OCI-LY7 (cell line): ENCODE results near the gene CRIP2. TPM values are rescaled to one million over a fixed set of nuclear protein-coding genes. Genes with fewer than 3 reads are reported as not detected.

ENCODE experiments used
- BruUV-seq: library from RNA; stranded (reverse); fragments of 400-500 nt; replicated peaks from 2 replicates; lab custom pipeline; 2021; lab: Mats Ljungman, UMichigan
- CTCF ChIA-PET: fragments of 300-600 bp; sonication (Branson Sonifier 250); formaldehyde crosslinking; loops from one replicate; lab custom pipeline; 2022; ENCODE audit warnings: antibody characterized with exemption; ENCODE audit not compliant: unreplicated experiment; lab: Charles Lee
- POLR2A ChIA-PET: fragments of 300-600 bp; sonication (Branson Sonifier 250); formaldehyde crosslinking; loops from one replicate; lab custom pipeline; 2022; ENCODE audit warnings: antibody characterized with exemption; lab: Charles Lee
- DNase-seq: peaks from one replicate; pipeline ENCODE4 v3.0.0-alpha.2; 2015; ENCODE audit warnings: low spot score
- H2AFZ ChIP-seq: fragments of 200-600 bp; sonication (generic), shearing (Covaris generic); 2 replicates; pipeline ENCODE4 v1.6.1; 2014; ENCODE audit warnings: mild to moderate bottlenecking, antibody characterized with exemption, low read length, moderate library complexity
- H3K27ac ChIP-seq: fragments of 200-600 bp; sonication (generic); 2 replicates; pipeline ENCODE4 v1.5.1; 2014; ENCODE audit warnings: mixed run types, low read depth, mild to moderate bottlenecking, moderate library complexity, low read length, inconsistent platforms; ENCODE audit not compliant: poor library complexity, severe bottlenecking
- H3K36me3 ChIP-seq: fragments of 200-600 bp; sonication (generic); 2 replicates; pipeline ENCODE4 v1.6.1; 2014; ENCODE audit warnings: mild to moderate bottlenecking, antibody characterized with exemption, low read length, moderate library complexity, mixed read lengths; ENCODE audit not compliant: insufficient read depth
- H3K4me1 ChIP-seq: fragments of 200-600 bp; sonication (generic); 2 replicates; pipeline ENCODE4 v1.5.1; 2014; ENCODE audit warnings: mild to moderate bottlenecking, low read length; ENCODE audit not compliant: insufficient read depth, poor library complexity, severe bottlenecking
- H3K4me2 ChIP-seq: fragments of 200-600 bp; sonication (generic); 2 replicates; pipeline ENCODE4 v1.6.1; 2014; ENCODE audit warnings: mild to moderate bottlenecking, low read length
- H3K4me3 ChIP-seq: fragments of 200-600 bp; sonication (generic); 2 replicates; pipeline ENCODE4 v1.5.1; 2014; ENCODE audit warnings: mild to moderate bottlenecking, low read depth, low read length; ENCODE audit not compliant: poor library complexity, severe bottlenecking
- H3K79me2 ChIP-seq: fragments of 200-600 bp; sonication (generic); 2 replicates; pipeline ENCODE4 v1.6.1; 2016; ENCODE audit warnings: low read depth, mild to moderate bottlenecking, low read length, moderate library complexity, mixed read lengths; ENCODE audit not compliant: insufficient read depth
- H3K9me2 ChIP-seq: fragments of 200-600 bp; sonication (generic); 2 replicates; pipeline ENCODE4 v1.6.1; 2016; ENCODE audit warnings: mild to moderate bottlenecking, low read length, mixed read lengths; ENCODE audit not compliant: insufficient read depth
- H3K9me3 ChIP-seq: fragments of 200-600 bp; sonication (generic); 2 replicates; pipeline ENCODE4 v1.6.1; 2014; ENCODE audit warnings: mild to moderate bottlenecking, mixed run types, low read length, mixed read lengths
- H4K20me1 ChIP-seq: fragments of 200-600 bp; sonication (generic); 2 replicates; pipeline ENCODE4 v1.6.1; 2014; ENCODE audit warnings: mild to moderate bottlenecking, antibody characterized with exemption, low read length, moderate library complexity, mixed read lengths; ENCODE audit not compliant: insufficient read depth
- EZH2phosphoT487 ChIP-seq: fragments of 200-600 bp; sonication (generic); IDR thresholded peaks from 2 replicates; pipeline ENCODE4 v1.6.1; 2018; ENCODE audit warnings: low read depth, borderline replicate concordance, mild to moderate bottlenecking, mixed run types, antibody characterized with exemption, low read length, moderate library complexity, mixed read lengths
- intact Hi-C: fragments of 100-400 bp; cut with micrococcal nuclease; formaldehyde crosslinking; loops from one replicate; pipeline ENCODE4 v1.10.0; 2022; ENCODE audit not compliant: unreplicated experiment
- total RNA-seq, 2 experiments: library from RNA; depleted of rRNA in 1 of 2; stranded (reverse); fragments of >200 nt in 1 of 2; shearing (Covaris generic) in 1 of 2; gene quantifications; 2 replicates each; pipeline ENCODE4 v1.2.3, GENCODE V29; 2014 to 2022
- TF ChIP-seq, protein P1 (sequence below): fragments of 200-600 bp; sonication (generic); conservative IDR thresholded peaks from 2 replicates; pipeline ENCODE4 v1.5.1; 2014; ENCODE audit warnings: mild to moderate bottlenecking, antibody characterized with exemption, low read length, moderate library complexity, mixed read lengths

Gene CRIP2
- total RNA-seq, 2 experiments from 2014 or later: not detected

DNA sequence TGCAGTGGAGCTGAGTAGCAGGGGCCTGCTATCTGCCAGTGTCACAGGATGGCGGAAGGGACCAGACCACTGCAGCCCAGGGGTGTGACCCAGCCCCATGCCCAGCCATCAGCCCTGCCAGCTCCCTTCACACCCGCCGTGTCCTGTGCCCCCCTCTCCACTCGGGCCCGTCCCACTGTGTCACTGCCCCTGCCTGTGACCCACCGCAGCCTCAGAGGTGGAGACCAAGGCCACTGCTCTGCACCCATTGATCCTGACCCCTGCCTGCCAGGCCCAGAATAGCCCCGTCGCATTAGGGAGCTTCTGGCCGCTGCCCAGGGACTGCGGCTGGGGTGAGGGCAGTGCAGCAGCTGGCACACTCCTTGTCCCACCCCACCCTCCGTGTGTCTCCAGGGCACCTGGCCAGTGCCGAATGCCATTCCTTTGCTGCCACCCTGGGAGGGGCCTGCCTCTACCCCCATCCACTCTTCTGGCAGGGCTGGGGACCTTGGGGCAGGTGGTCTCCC is 2.1 kb upstream of the CRIP2 start:
- Histone ChIP-seq H3K4me1 (peaks cover 9% of the 10 kb centered on the region), H3K27ac (no peak overlapping the region), H3K4me2 (no peak overlapping the region), H3K79me2 (no peaks in the 10 kb centered on the region), H3K36me3 (peaks cover 19% of the 10 kb centered on the region; the same call in 1 of the 2 replicates), H3K4me3 (no peak overlapping the region), H3K9me2 (no peaks in the 10 kb centered on the region), H4K20me1 (no peaks in the 10 kb centered on the region), H3K9me3 (no peaks in the 10 kb centered on the region), H2AFZ (no peak overlapping the region)
- no peak for TF ChIP-seq EZH2phosphoT487
- TF ChIP-seq, protein P1, sequence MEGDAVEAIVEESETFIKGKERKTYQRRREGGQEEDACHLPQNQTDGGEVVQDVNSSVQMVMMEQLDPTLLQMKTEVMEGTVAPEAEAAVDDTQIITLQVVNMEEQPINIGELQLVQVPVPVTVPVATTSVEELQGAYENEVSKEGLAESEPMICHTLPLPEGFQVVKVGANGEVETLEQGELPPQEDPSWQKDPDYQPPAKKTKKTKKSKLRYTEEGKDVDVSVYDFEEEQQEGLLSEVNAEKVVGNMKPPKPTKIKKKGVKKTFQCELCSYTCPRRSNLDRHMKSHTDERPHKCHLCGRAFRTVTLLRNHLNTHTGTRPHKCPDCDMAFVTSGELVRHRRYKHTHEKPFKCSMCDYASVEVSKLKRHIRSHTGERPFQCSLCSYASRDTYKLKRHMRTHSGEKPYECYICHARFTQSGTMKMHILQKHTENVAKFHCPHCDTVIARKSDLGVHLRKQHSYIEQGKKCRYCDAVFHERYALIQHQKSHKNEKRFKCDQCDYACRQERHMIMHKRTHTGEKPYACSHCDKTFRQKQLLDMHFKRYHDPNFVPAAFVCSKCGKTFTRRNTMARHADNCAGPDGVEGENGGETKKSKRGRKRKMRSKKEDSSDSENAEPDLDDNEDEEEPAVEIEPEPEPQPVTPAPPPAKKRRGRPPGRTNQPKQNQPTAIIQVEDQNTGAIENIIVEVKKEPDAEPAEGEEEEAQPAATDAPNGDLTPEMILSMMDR: no peak
- CTCF ChIA-PET: no interaction called here
- no TSS peak for BruUV-seq
- POLR2A ChIA-PET: no interaction called here
- no peak for DNase-seq
- intact Hi-C loops: no loop called here

DNA sequence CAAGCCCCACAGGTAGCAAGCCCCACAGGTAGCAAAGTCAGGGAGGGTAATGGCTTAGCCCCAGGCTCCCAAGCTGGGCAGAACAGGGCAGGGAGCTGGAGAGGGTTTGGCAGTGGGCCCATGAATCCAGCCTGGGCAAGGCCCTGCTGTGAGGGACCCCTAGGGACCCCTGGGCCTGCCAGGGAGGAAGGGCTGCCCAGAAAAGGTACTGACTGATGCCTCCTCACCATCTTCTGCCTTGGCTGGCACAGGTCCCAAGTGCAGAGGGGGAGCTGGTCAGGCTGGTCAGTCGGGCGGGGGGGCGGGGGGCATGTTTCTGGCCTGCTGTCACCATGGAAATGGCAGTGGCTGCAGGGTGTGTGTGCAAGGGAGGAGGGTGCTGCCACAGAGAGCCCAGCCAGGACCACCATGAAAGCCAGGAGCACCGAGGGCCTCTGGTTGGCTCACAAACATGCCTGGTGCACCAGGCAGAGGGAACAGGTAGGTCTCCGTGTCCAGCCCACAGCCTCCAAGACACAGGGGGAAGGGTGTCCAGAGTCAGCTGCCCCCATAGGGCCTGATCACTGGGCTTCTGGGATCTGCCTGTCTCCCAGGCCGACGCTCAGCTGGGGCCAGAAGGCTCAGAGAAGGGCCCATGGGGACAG is 1.5 kb upstream of the CRIP2 start:
- no peak overlapping the region for H3K27ac ChIP-seq
- no peaks in the 10 kb centered on the region for H3K9me2 ChIP-seq
- TF ChIP-seq EZH2phosphoT487: no peak
- TF ChIP-seq, protein P1: no peak
- no peaks in the 10 kb centered on the region for H4K20me1 ChIP-seq
- POLR2A ChIA-PET: no interaction called here
- H3K4me3 ChIP-seq: no peak overlapping the region
- H3K79me2 ChIP-seq: no peaks in the 10 kb centered on the region
- peak overlapping the region; percentile 71; the same call in 1 of the 2 replicates for H3K4me2 ChIP-seq
- DNase-seq: no peak
- no peaks in the 10 kb centered on the region for H3K9me3 ChIP-seq
- H3K4me1 ChIP-seq: peaks cover 9% of the 10 kb centered on the region
- H3K36me3 ChIP-seq: peaks cover 17% of the 10 kb centered on the region; the same call in 1 of the 2 replicates
- intact Hi-C loops: no loop called here
- H2AFZ ChIP-seq: no peak overlapping the region
- CTCF ChIA-PET: no interaction called here
- BruUV-seq: no TSS peak
